Mesenchymal stem cell (in vitro differentiated cells and primary cell): ENCODE data around the gene ALK.
A peak's percentile ranks its signal among the peaks of the same experiment; 100 is the strongest.
"Not testable (repeated sequence)": the region's sequence is repeated elsewhere in the genome, so short reads cannot be mapped to it uniquely, and the experiment has no call there.

Experiments used
- DNase-seq: peaks from one replicate; pipeline ENCODE4 v3.0.0-alpha.2; 2013
- H2AFZ ChIP-seq: one replicate; pipeline ENCODE4 v1.6.1; 2013; ENCODE audit warnings: low read depth, mild to moderate bottlenecking, control low read depth, inconsistent platforms, low read length, moderate library complexity
- H2AK5ac ChIP-seq: 2 replicates; pipeline ENCODE4 v1.6.1; 2013; ENCODE audit warnings: low read length, moderate library complexity, mild to moderate bottlenecking, inconsistent platforms; ENCODE audit not compliant: severe bottlenecking
- H2BK120ac ChIP-seq: one replicate; pipeline ENCODE4 v1.6.1; 2013; ENCODE audit warnings: low read depth, mild to moderate bottlenecking, inconsistent platforms, low read length, moderate library complexity
- H2BK12ac ChIP-seq, 2 experiments: one replicate each; pipeline ENCODE4 v1.6.1; 2013; ENCODE audit warnings: inconsistent platforms in 2 of 2, low read length in 2 of 2, mild to moderate bottlenecking in 2 of 2, moderate library complexity in 2 of 2, control low read depth in 1 of 2
- H2BK15ac ChIP-seq: one replicate; pipeline ENCODE4 v1.6.1; 2013; ENCODE audit warnings: mild to moderate bottlenecking, low read depth, inconsistent platforms; ENCODE audit not compliant: poor library complexity, severe bottlenecking
- H2BK5ac ChIP-seq: 2 replicates; pipeline ENCODE4 v1.6.1; 2013; ENCODE audit warnings: low read depth, mild to moderate bottlenecking, low read length, control low read depth, inconsistent platforms; ENCODE audit not compliant: poor library complexity, severe bottlenecking
- H3K14ac ChIP-seq, 2 experiments: one replicate each; pipeline ENCODE4 v1.6.1; 2013; ENCODE audit warnings: inconsistent platforms in 2 of 2, low read length in 2 of 2, control low read depth in 1 of 2, mild to moderate bottlenecking in 1 of 2, moderate library complexity in 1 of 2
- H3K18ac ChIP-seq, 2 experiments: one replicate each; pipeline ENCODE4 v1.6.1; 2013; ENCODE audit warnings: inconsistent platforms in 2 of 2, low read length in 2 of 2, control low read depth in 1 of 2, low read depth in 1 of 2, mild to moderate bottlenecking in 1 of 2
- H3K23ac ChIP-seq, 2 experiments: one replicate each; pipeline ENCODE4 v1.6.1; 2013; ENCODE audit warnings: inconsistent platforms in 2 of 2, low read length in 2 of 2, mild to moderate bottlenecking in 2 of 2, moderate library complexity in 2 of 2, control low read depth in 1 of 2
- H3K27ac ChIP-seq: 2 replicates; pipeline ENCODE4 v1.5.1; 2013; ENCODE audit warnings: mild to moderate bottlenecking, moderate library complexity, low read length, control low read depth, inconsistent platforms; ENCODE audit not compliant: poor library complexity, severe bottlenecking
- H3K27me3 ChIP-seq, 2 experiments: 2 replicates each; pipeline versions ENCODE4 v1.6.1 to v1.7.0; 2013; ENCODE audit warnings: low read length in 2 of 2, mild to moderate bottlenecking in 2 of 2, moderate library complexity in 2 of 2, control low read depth in 1 of 2, inconsistent platforms in 1 of 2; ENCODE audit not compliant: control insufficient read depth in 1 of 2, insufficient read depth in 1 of 2
- H3K36me3 ChIP-seq, 2 experiments: 2 replicates each; pipeline versions ENCODE4 v1.6.1 to v1.7.0; 2013; ENCODE audit warnings: low read length in 2 of 2, control low read depth in 1 of 2, inconsistent platforms in 1 of 2, low read depth in 1 of 2, mild to moderate bottlenecking in 1 of 2; ENCODE audit not compliant: insufficient read depth in 2 of 2, control insufficient read depth in 1 of 2
- H3K4ac ChIP-seq, 2 experiments: one replicate each; pipeline ENCODE4 v1.6.1; 2013; ENCODE audit warnings: inconsistent platforms in 2 of 2, low read length in 2 of 2, mild to moderate bottlenecking in 2 of 2, moderate library complexity in 2 of 2, control low read depth in 1 of 2, low read depth in 1 of 2
- H3K4me1 ChIP-seq: 2 replicates; pipeline ENCODE4 v1.6.1; 2013; ENCODE audit warnings: low read depth, low read length, control low read depth; ENCODE audit not compliant: control insufficient read depth, insufficient read depth
- H3K4me2 ChIP-seq: 2 replicates; pipeline ENCODE4 v1.6.1; 2013; ENCODE audit warnings: low read length, mild to moderate bottlenecking, inconsistent platforms; ENCODE audit not compliant: poor library complexity, severe bottlenecking
- H3K4me3 ChIP-seq, 2 experiments: 2 replicates each; pipeline versions ENCODE4 v1.5.1 to v1.7.0; 2013; ENCODE audit warnings: low read length in 2 of 2, mild to moderate bottlenecking in 2 of 2, control low read depth in 1 of 2, low read depth in 1 of 2; ENCODE audit not compliant: insufficient read depth in 1 of 2
- H3K79me1 ChIP-seq: replicated peaks from 2 replicates; pipeline ENCODE4 v1.6.1; 2013; ENCODE audit warnings: mild to moderate bottlenecking, control low read depth, low read length, inconsistent platforms; ENCODE audit not compliant: poor library complexity, severe bottlenecking
- H3K9ac ChIP-seq: 2 replicates; pipeline ENCODE4 v1.7.0; 2013; ENCODE audit warnings: mild to moderate bottlenecking, low read length, moderate library complexity
- H3K9me3 ChIP-seq: 2 replicates; pipeline ENCODE4 v1.7.0; 2013; ENCODE audit warnings: mild to moderate bottlenecking, low read length; ENCODE audit not compliant: control insufficient read depth
- H4K8ac ChIP-seq: one replicate; pipeline ENCODE4 v1.6.1; 2013; ENCODE audit warnings: inconsistent platforms, mild to moderate bottlenecking, low read length, moderate library complexity
- H4K91ac ChIP-seq: one replicate; pipeline ENCODE4 v1.6.1; 2013; ENCODE audit warnings: mild to moderate bottlenecking, low read length, inconsistent platforms
- WGBS: methylation state at CpG from one replicate; pipeline ENCODE4 v1.1.7; 2013; ENCODE audit warnings: mixed read lengths; 5-methylcytosine and 5-hydroxymethylcytosine counted together

The ALK gene

GRCh38 chr2:29831560-29831959, 89.8 kb downstream of the ALK start:
- no peak overlapping the region for H3K23ac ChIP-seq
- H3K9me3 ChIP-seq: peaks cover 3% of the 10 kb centered on the region
- no peak overlapping the region for H3K4me2 ChIP-seq
- no peak overlapping the region for H3K18ac ChIP-seq
- H3K79me1 ChIP-seq: no peaks in the 10 kb centered on the region
- H3K27me3 ChIP-seq: peaks cover 0 to 11% of the 10 kb centered on the region in 2 experiments
- H4K91ac ChIP-seq: no peak overlapping the region
- H3K4ac ChIP-seq: no peak overlapping the region
- no peak overlapping the region for H2AFZ ChIP-seq
- DNase-seq: no peak
- no peak overlapping the region for H4K8ac ChIP-seq
- no peaks in the 10 kb centered on the region for H3K36me3 ChIP-seq
- no peak overlapping the region for H3K4me3 ChIP-seq
- H2BK15ac ChIP-seq: no peak overlapping the region
- H3K27ac ChIP-seq: no peak overlapping the region
- H2BK5ac ChIP-seq: no peak overlapping the region
- no peak overlapping the region for H2BK120ac ChIP-seq
- no peak overlapping the region for H2BK12ac ChIP-seq
- no peak overlapping the region for H3K14ac ChIP-seq
- H3K4me1 ChIP-seq: no peaks in the 10 kb centered on the region
- H3K9ac ChIP-seq: no peak overlapping the region
- no peak overlapping the region for H2AK5ac ChIP-seq
- WGBS: 68% methylated on average over 2 of the region's 2 CpGs

GRCh38 chr2:29829841-29830240, 91.5 kb downstream of the ALK start:
- H4K91ac ChIP-seq: no peak overlapping the region
- H2BK5ac ChIP-seq: no peak overlapping the region
- no peak overlapping the region for H3K4me2 ChIP-seq
- H3K18ac ChIP-seq: no peak overlapping the region
- H2BK15ac ChIP-seq: no peak overlapping the region
- no peak overlapping the region for H3K14ac ChIP-seq
- H3K4me3 ChIP-seq: no peak overlapping the region
- no peak overlapping the region for H2AFZ ChIP-seq
- H3K9ac ChIP-seq: no peak overlapping the region
- 100% methylated on average over 2 of the region's 2 CpGs for WGBS
- H3K9me3 ChIP-seq: peaks cover 3% of the 10 kb centered on the region
- no peaks in the 10 kb centered on the region for H3K79me1 ChIP-seq
- H2BK120ac ChIP-seq: no peak overlapping the region
- H3K23ac ChIP-seq: no peak overlapping the region
- no peaks in the 10 kb centered on the region for H3K36me3 ChIP-seq
- no peak for DNase-seq
- H3K27me3 ChIP-seq: peaks cover 0 to 11% of the 10 kb centered on the region in 2 experiments
- no peak overlapping the region for H2BK12ac ChIP-seq
- H3K4ac ChIP-seq: no peak overlapping the region
- no peaks in the 10 kb centered on the region for H3K4me1 ChIP-seq
- no peak overlapping the region for H2AK5ac ChIP-seq
- no peak overlapping the region for H3K27ac ChIP-seq
- no peak overlapping the region for H4K8ac ChIP-seq

GRCh38 chr2:29824145-29824544, 97.2 kb downstream of the ALK start:
- Histone ChIP-seq H3K27me3 (peaks cover 0 to 14% of the 10 kb centered on the region in 2 experiments), H4K91ac (peak overlapping the region; percentile 39)
- H3K14ac ChIP-seq, H2BK120ac ChIP-seq, H3K79me1 ChIP-seq, H3K9me3 ChIP-seq, H3K4me1 ChIP-seq, H3K36me3 ChIP-seq, H2BK15ac ChIP-seq, H2BK5ac ChIP-seq, H2BK12ac ChIP-seq, H2AK5ac ChIP-seq, H3K4ac ChIP-seq, H3K4me2 ChIP-seq, H3K27ac ChIP-seq, H3K23ac ChIP-seq, H3K9ac ChIP-seq, H3K18ac ChIP-seq, DNase-seq, H2AFZ ChIP-seq, H3K4me3 ChIP-seq, H4K8ac ChIP-seq: not testable (repeated sequence)
- WGBS: 33% methylated on average over 1 of the region's 1 CpG

- no peak overlapping the region for H3K4ac ChIP-seq
- H2BK120ac ChIP-seq: no peak overlapping the region
- H2BK5ac ChIP-seq: no peak overlapping the region
- no peak overlapping the region for H3K4me2 ChIP-seq
- no peak overlapping the region for H3K9ac ChIP-seq
- H3K9me3 ChIP-seq: no peaks in the 10 kb centered on the region
- no peak overlapping the region for H4K8ac ChIP-seq
- no peaks in the 10 kb centered on the region for H3K4me1 ChIP-seq
- DNase-seq: no peak
- H3K27ac ChIP-seq: no peak overlapping the region
- H2AFZ ChIP-seq: no peak overlapping the region
- no peak overlapping the region for H3K4me3 ChIP-seq
- H3K23ac ChIP-seq: no peak overlapping the region
- H3K18ac ChIP-seq: no peak overlapping the region
- H2BK15ac ChIP-seq: no peak overlapping the region
- no peaks in the 10 kb centered on the region for H3K79me1 ChIP-seq
- no peak overlapping the region for H4K91ac ChIP-seq
- 70% methylated on average over 2 of the region's 2 CpGs for WGBS
- H3K14ac ChIP-seq: no peak overlapping the region
- H2BK12ac ChIP-seq: no peak overlapping the region
- no peaks in the 10 kb centered on the region for H3K36me3 ChIP-seq
- no peak overlapping the region for H2AK5ac ChIP-seq
- H3K27me3 ChIP-seq: peaks cover 0 to 21% of the 10 kb centered on the region in 2 experiments
Measured at GRCh38 chr2:29821591-29821990, 99.8 kb downstream of the ALK start.
